GM18520 (cell line): ENCODE data around the gene APPBP2.

Experiments used
- ATAC-seq: cut with Tn5 transposase; IDR thresholded peaks from one replicate; pipeline ENCODE4 v1.9.1; 2021; ENCODE audit not compliant: unreplicated experiment

Gene APPBP2

DNA sequence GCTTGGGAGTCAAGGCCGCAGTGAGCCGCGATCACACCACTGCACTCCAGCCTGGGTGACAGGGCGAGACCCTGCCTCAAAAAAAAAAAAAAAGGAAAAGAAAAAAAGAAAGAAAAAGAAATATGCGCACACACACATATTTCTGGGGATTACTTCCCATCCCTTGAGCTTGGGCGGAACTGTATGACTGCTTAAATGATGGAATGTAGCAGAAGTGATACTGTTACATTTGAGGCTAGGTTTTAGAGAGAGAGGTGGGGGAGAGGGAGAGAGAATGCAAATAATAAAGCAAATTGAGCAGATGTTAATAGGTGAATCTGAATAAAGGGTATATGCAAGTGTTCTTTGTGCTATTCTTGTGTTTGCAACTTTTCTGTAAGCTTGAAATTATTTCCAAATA lies 122.1 kb downstream of the APPBP2 start:
- no peak for ATAC-seq

DNA sequence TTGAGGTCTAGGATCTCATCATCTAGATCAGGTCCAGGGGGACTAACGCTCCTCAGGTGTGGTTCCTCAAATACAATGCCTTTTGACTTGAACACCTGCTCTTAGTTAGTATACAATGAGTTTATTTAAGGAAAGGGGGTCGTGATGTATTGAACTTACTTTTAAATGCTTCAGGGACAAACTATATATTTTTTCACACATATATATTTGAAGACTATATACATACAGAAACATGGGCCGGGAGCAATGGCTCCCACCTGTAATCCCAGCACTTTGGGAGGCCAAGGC lies 122.6 kb downstream of the APPBP2 start:
- ATAC-seq = no peak

- no peak for ATAC-seq
These were observed 124.2 kb downstream of the APPBP2 start for GRCh38 chr17:60401819-60402218.

- peak; percentile 49 for ATAC-seq
These were observed 127.6 kb downstream of the APPBP2 start for GRCh38 chr17:60398227-60398959.

- ATAC-seq = no peak
These were observed 129.6 kb downstream of the APPBP2 start for GRCh38 chr17:60396412-60396811.

DNA sequence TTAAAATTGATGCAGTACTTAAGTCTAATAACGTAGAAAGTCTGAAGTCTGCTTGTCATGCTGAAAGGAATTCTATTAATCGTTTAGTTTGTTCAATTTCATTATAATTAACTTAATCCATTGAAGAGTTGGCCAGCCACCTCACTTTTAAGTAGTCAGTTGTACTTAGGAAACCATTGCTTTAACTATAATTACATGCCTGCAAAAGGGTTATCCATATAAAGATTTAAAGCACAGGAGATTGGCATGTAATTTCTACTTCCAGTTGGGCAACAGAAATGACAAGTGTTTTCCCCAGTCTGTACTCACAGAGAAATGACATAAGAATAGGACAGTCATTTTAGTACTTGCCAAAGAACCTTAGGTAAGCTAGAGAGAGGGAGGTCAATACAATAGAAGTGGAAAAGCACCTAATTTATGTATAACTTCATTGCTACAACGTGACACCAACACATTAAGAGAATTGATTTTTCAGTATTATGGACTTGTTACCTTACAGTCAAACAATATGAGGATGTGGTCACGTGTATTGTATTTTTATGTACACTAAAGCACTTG lies 130.5 kb downstream of the APPBP2 start:
- ATAC-seq = no peak

- no peak for ATAC-seq
These were observed 132.0 kb downstream of the APPBP2 start for GRCh38 chr17:60393840-60394723.
